Fibroblast of the aortic adventitia (primary cell): ENCODE data around the gene CRABP2. TPM values are rescaled to one million over a fixed set of nuclear protein-coding genes. Genes with fewer than 3 reads are reported as not detected.

ENCODE experiments used
- DNase-seq: peaks from one replicate; pipeline ENCODE4 v3.0.0-alpha.2; 2010; ENCODE audit warnings: low read depth
- H3K4me3 ChIP-seq: 2 replicates; pipeline ENCODE4 v1.5.1; 2011; ENCODE audit warnings: low read depth, mild to moderate bottlenecking, control low read depth, low read length, moderate library complexity
- CTCF ChIP-seq: IDR thresholded peaks from 2 replicates; pipeline ENCODE4 v1.5.1; 2011; ENCODE audit warnings: mild to moderate bottlenecking, low read length, control low read depth, inconsistent platforms; ENCODE audit not compliant: insufficient read depth
- total RNA-seq: library from RNA; depleted of rRNA; stranded (reverse); fragments of >200 nt; gene quantifications from 2 replicates; pipeline ENCODE4 v1.2.3, GENCODE V29; 2012; ENCODE audit warnings: low replicate concordance

The CRABP2 gene
- total RNA-seq, 1 donor: 62.7 TPM

- no peak for TF ChIP-seq CTCF
- no peak overlapping the region for H3K4me3 ChIP-seq
- no peak for DNase-seq
Observed at GRCh38 chr1:156655151-156655903, 50.1 kb downstream of the CRABP2 start.

DNA sequence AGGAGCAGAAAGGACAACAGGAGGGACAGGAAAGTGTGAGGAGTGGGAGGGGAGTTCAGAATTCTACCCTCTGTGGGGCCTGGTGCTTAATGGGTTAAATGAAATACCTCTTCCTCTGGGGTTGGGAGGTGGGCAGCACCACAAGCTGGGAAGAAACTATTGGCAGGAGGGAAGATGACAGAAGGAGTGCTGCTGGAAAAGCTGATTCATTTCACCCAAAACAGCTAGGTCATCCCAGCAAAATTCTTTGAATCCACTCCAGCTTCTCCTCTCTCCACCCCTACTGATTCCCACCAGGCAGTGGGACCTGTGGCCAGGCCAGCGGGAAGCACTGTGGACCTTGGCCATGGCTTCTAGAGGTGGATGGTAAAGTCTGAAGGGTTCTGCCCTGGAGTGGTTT, 50.7 kb downstream of the CRABP2 start:
- no peak for TF ChIP-seq CTCF
- DNase-seq: peak; percentile 58
- H3K4me3 ChIP-seq: no peak overlapping the region

DNA sequence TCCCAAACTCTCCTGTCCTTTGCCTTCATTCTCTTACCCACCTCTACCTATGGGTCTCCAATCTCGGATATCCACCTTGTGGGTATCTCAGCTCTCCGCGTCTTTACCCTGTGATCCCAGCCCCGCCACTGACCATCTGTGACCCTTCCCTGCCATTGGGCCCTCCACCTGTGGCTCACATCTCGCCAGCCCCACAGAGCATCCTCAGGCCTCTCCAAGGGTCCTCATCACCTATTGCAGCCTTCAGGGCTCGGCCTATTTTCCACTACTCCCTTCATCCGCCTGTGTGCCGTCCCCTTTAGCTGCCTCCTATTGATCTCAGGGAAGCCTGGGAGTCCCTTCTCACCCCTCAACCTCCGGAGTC, 52.4 kb downstream of the CRABP2 start:
- no peak overlapping the region for H3K4me3 ChIP-seq
- no peak for DNase-seq
- TF ChIP-seq CTCF: no peak

- peak; percentile 55 for DNase-seq
- no peak for TF ChIP-seq CTCF
- H3K4me3 ChIP-seq: no peak overlapping the region
Observed at GRCh38 chr1:156652131-156652991, 53.0 kb downstream of the CRABP2 start.

Other genes with a start within 250 kb of the CRABP2 start
- 6.0 and 11.6 TPM in 2 replicates for gene MEF2D, start 204.8 kb downstream of the CRABP2 start, total RNA-seq
- 0.41 and 28.7 TPM in 2 replicates for gene IQGAP3, start 133.0 kb downstream of the CRABP2 start, total RNA-seq
- gene TTC24, start 125.9 kb downstream of the CRABP2 start, total RNA-seq: not detected in 2 replicates
- gene NAXE, start 113.8 kb downstream of the CRABP2 start, total RNA-seq: 22.7 and 64.2 TPM in 2 replicates
- gene GPATCH4, start 104.1 kb downstream of the CRABP2 start, total RNA-seq: 12.2 and 18.9 TPM in 2 replicates
- not detected in 2 replicates for gene HAPLN2, start 86.2 kb downstream of the CRABP2 start, total RNA-seq
- not detected in 2 replicates for gene BCAN, start 63.5 kb downstream of the CRABP2 start, total RNA-seq
- 44.5 and 83.0 TPM in 2 replicates for gene NES, start 28.2 kb downstream of the CRABP2 start, total RNA-seq
- gene METTL25B, start 22.9 kb upstream of the CRABP2 start, total RNA-seq: 4.1 and 10.9 TPM in 2 replicates
- gene ISG20L2, start 23.2 kb upstream of the CRABP2 start, total RNA-seq: 9.9 and 27.4 TPM in 2 replicates
- gene MRPL24, start 35.5 kb upstream of the CRABP2 start, total RNA-seq: 19.0 and 42.8 TPM in 2 replicates
- gene HDGF, start 46.1 kb upstream of the CRABP2 start, total RNA-seq: 146 and 299 TPM in 2 replicates
- gene PRCC, start 62.0 kb upstream of the CRABP2 start, total RNA-seq: 28.3 and 33.8 TPM in 2 replicates
- gene SH2D2A, start 111.3 kb upstream of the CRABP2 start, total RNA-seq: not detected in 2 replicates
- gene INSRR, start 153.5 kb upstream of the CRABP2 start, total RNA-seq: 0.08 TPM in 1 of 2 replicates, not detected in the other
- 0.09 TPM in 1 of 2 replicates, not detected in the other for gene NTRK1, start 155.3 kb upstream of the CRABP2 start, total RNA-seq
- gene PEAR1, start 188.1 kb upstream of the CRABP2 start, total RNA-seq: 4.8 and 10.8 TPM in 2 replicates
- 0.09 TPM in 1 of 2 replicates, not detected in the other for gene LRRC71, start 215.0 kb upstream of the CRABP2 start, total RNA-seq